H1 (cell line): Measurements from ENCODE around the gene DCTN2.
"Not testable (repeated sequence)": the region's sequence is repeated elsewhere in the genome, so short reads cannot be mapped to it uniquely, and the experiment has no call there.

Experiments
- CBX8 ChIP-seq: fragments of 300-800, 300-1000 bp; sonication (generic); IDR thresholded peaks from 2 replicates; pipeline ENCODE4 v1.7.1; 2016; ENCODE audit warnings: low read depth, low read length, borderline replicate concordance
- CHD1 ChIP-seq: IDR thresholded peaks from 2 replicates; pipeline ENCODE4 v1.6.1; 2012; ENCODE audit warnings: low read depth, low read length, improper control_type of control experiment
- CTCF ChIP-seq, 3 experiments: IDR thresholded peaks; 1 replicate in 2 of 3; 2 replicates in 1 of 3; pipeline versions ENCODE4 v1.5.1 to v1.6.1; 2011; ENCODE audit warnings: low read length in 3 of 3, mild to moderate bottlenecking in 3 of 3, inconsistent platforms in 2 of 3, low read depth in 1 of 3, moderate library complexity in 1 of 3; ENCODE audit not compliant: insufficient read depth in 1 of 3; ENCODE audit errors: control extremely low read depth in 1 of 3
- EGR1 ChIP-seq: IDR thresholded peaks from 2 replicates; pipeline ENCODE4 v1.6.1; 2011; ENCODE audit warnings: low read depth, low read length, borderline replicate concordance
- EZH2 ChIP-seq: fragments of 200-600 bp; sonication (generic); IDR thresholded peaks from 2 replicates; pipeline ENCODE4 v1.7.1; 2012; ENCODE audit warnings: low read depth, mild to moderate bottlenecking, moderate library complexity, low read length, inconsistent platforms; ENCODE audit not compliant: severe bottlenecking
- FOSL1 ChIP-seq: IDR thresholded peaks from 2 replicates; pipeline ENCODE4 v1.6.1; 2011; ENCODE audit warnings: mild to moderate bottlenecking, low read depth, low read length, moderate library complexity; ENCODE audit not compliant: insufficient read depth
- RBBP5 ChIP-seq: IDR thresholded peaks from 2 replicates; pipeline ENCODE4 v1.7.1; 2012; ENCODE audit warnings: low read depth, mild to moderate bottlenecking, inconsistent platforms, low read length, moderate library complexity, borderline replicate concordance
- RNF2 ChIP-seq: fragments of 200-900, 300-1000 bp; sonication (generic); IDR thresholded peaks from 2 replicates; pipeline ENCODE4 v1.7.1; 2016; ENCODE audit warnings: borderline replicate concordance, low read depth, mild to moderate bottlenecking, antibody characterized with exemption, low read length; ENCODE audit not compliant: poor library complexity, severe bottlenecking; ENCODE audit errors: missing control alignments
- TAF1 ChIP-seq: IDR thresholded peaks from 2 replicates; pipeline ENCODE4 v1.6.1; 2011; ENCODE audit warnings: mild to moderate bottlenecking, low read depth, low read length
- TEAD4 ChIP-seq: IDR thresholded peaks from 2 replicates; pipeline ENCODE4 v1.6.1; 2012; ENCODE audit warnings: low read depth, low read length, inconsistent platforms, mixed read lengths

DNA sequence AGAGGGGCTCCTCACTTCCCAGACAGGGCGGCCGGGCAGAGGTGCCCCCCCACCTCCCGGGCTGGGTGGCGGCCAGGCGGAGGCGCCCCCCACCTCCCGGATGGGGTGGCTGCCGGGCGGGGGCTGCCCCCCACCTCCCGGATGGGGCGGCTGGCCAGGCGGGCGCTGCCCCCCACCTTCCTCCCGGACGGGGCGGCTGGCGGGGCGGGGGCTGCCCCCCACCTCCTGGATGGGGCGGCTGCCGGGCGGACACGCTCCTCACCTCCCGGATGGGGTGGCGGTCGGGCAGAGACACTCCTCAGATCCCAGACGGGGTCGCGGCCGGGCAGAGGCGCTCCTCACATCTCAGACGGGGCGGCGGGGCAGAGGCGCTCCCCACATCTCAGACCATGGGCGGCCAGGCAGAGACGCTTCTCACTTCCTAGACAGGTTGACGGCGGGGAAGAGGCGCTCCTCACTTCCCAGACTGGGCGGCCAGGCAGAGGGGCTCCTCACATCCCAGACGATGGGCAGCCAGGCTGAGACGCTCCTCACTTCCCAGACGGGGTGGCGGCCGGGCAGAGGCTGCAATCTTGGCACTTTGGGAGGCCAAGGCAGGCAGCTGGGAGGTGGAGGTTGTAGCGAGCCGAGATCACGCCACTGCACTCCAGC lies 51.8 kb downstream of the DCTN2 start:
- TF ChIP-seq RNF2; CTCF (IDR thresholded peaks at IDR 0.05; ENCODE audit: control extremely low read depth in 1 of 3, insufficient read depth in 1 of 3, low read depth in 1 of 3, low read length in 3 of 3); TEAD4; CHD1; RBBP5; EGR1; CBX8; EZH2; FOSL1; TAF1: not testable (repeated sequence)
